SW480 (cell line): Measurements from ENCODE around the gene LARGE2.

ENCODE experiments used
- DNase-seq: peaks from one replicate; pipeline ENCODE4 v3.0.0-alpha.2; 2016; ENCODE audit warnings: low spot score

The LARGE2 gene

DNA sequence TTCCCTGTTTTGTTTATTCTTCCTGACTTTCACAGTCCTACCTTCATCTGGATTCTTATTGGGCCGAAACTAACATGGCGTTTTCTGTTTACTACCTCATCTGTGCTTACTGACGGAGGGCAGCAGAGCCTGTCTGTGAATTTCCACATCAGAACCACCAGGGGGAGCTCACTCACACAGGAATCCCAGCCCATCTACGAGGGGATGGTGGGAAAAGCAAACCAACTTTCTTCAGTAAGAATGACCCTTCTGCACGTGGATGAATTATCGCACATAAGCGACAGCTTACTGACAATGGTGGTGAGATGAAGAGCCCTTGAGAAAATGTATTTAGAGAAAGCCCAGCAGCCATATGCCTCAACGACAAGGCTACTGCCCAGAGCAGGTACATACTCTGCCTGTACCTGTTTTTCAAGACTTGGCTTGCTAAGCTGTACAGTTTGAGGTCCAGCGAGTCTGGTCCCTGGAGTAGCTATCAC, 42.5 kb downstream of the LARGE2 start:
- peak; percentile 78 for DNase-seq

DNA sequence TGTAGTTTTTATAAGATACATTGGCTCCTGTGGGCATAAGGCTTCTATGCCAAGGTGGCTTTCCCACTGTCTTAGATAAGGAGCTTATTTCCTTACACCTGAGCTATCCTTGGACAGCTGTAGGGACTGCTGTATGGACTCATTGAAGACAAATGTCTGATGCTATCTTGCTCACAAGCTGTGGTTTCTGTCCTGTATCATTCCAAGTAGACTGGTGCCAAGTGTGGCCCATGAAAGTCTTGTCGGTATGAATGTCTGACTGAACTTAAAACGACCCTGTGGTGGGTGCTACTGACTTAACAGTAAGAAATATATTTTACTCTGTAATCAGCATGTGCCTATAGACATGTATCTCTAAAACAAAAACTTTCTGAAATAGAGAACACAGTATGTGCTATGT, 45.0 kb downstream of the LARGE2 start:
- no peak for DNase-seq

DNA sequence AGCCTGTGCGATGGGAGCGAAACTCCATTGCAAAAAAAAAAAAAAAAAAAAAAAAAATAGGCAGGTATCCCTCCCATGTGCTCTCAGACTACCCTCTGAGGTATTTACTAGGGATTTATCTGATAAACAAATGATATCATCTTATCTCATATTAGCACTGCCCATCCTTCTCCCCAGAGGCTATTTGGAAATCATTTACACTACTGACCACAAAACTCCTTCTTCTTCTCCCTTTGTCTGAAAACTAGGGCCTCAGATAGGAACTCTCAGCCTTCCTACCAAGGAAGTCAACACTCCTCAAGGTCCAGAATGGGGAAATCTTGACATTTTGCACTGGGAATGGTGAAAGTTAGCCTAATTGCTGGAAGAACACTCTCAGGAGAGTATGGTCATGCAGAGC, 46.4 kb downstream of the LARGE2 start:
- DNase-seq = no peak

- DNase-seq = no peak
Observed at GRCh38 chr11:45973601-45974000, 51.1 kb downstream of the LARGE2 start.

- DNase-seq = no peak
Observed at GRCh38 chr11:45974806-45975205, 52.4 kb downstream of the LARGE2 start.
